Chondrocyte (in vitro differentiated cells): ENCODE data around the gene SLAIN2. TPM values are rescaled to one million over a fixed set of nuclear protein-coding genes. Genes with fewer than 3 reads are reported as not detected.
A peak's percentile ranks its signal among the peaks of the same experiment; 100 is the strongest.

ENCODE experiments used
- DNase-seq: peaks from one replicate; pipeline ENCODE4 v3.0.0; 2021; ENCODE audit warnings: mixed read lengths, low spot score
- H3K27ac Mint-ChIP-seq: one replicate; pipeline ENCODE4 v1.8.0; 2021; ENCODE audit warnings: mild to moderate bottlenecking, moderate library complexity, mixed read lengths; ENCODE audit not compliant: unreplicated experiment
- H3K27me3 Mint-ChIP-seq: 2 replicates; pipeline ENCODE4 v1.8.0; 2021; ENCODE audit warnings: low read depth, mixed read lengths
- H3K36me3 Mint-ChIP-seq: 2 replicates; pipeline ENCODE4 v1.8.0; 2021; ENCODE audit warnings: low read depth, mixed read lengths
- H3K4me1 Mint-ChIP-seq: 2 replicates; pipeline ENCODE4 v1.8.0; 2021; ENCODE audit warnings: low read depth, mild to moderate bottlenecking, mixed read lengths
- H3K4me3 Mint-ChIP-seq: one replicate; pipeline ENCODE4 v1.8.0; 2021; ENCODE audit warnings: mild to moderate bottlenecking, moderate library complexity, mixed read lengths; ENCODE audit not compliant: unreplicated experiment
- H3K9me3 Mint-ChIP-seq: 2 replicates; pipeline ENCODE4 v1.8.0; 2021; ENCODE audit warnings: low read depth, mixed read lengths
- total RNA-seq: library from RNA; stranded (reverse); gene quantifications from 3 replicates; pipeline ENCODE4 v1.2.1, GENCODE V29; 2021
- TF ChIP-seq, protein P1 (sequence below): fragments of 200-600 bp; sonication (generic); IDR thresholded peaks from 2 replicates; pipeline ENCODE4 v1.5.0; 2021; ENCODE audit warnings: antibody characterized with exemption, mild to moderate bottlenecking, moderate library complexity

The SLAIN2 gene
- total RNA-seq, 1 donor from 2014 or later: 84.2 TPM

DNA sequence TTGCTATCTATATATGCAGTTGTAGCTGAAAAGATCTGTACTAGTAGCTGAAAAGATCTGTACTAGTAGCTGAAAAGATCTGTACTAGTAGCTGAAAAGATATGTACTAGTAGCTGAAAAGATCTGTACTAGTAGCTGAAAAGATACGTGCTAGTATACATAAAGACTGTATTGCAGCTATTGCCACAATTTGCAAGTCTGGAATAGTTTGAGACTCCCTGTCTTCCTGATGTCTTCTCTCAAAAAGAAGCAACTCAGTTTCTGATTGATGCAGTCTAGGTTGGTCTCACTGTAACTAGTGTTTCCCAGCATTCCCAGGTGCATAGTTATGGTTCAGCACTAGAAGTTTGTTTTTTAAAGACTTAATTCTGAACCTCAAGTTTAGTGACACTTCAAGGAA is 15.0 kb downstream of the SLAIN2 start:
- Mint-ChIP-seq H3K27ac (peak overlapping the region; percentile 41), H3K4me3 (no peak overlapping the region), H3K27me3 (no peaks in the 10 kb centered on the region), H3K4me1 (peaks cover 47% of the 10 kb centered on the region), H3K9me3 (peaks cover 3% of the 10 kb centered on the region), H3K36me3 (no peaks in the 10 kb centered on the region)
- TF ChIP-seq, protein P1, sequence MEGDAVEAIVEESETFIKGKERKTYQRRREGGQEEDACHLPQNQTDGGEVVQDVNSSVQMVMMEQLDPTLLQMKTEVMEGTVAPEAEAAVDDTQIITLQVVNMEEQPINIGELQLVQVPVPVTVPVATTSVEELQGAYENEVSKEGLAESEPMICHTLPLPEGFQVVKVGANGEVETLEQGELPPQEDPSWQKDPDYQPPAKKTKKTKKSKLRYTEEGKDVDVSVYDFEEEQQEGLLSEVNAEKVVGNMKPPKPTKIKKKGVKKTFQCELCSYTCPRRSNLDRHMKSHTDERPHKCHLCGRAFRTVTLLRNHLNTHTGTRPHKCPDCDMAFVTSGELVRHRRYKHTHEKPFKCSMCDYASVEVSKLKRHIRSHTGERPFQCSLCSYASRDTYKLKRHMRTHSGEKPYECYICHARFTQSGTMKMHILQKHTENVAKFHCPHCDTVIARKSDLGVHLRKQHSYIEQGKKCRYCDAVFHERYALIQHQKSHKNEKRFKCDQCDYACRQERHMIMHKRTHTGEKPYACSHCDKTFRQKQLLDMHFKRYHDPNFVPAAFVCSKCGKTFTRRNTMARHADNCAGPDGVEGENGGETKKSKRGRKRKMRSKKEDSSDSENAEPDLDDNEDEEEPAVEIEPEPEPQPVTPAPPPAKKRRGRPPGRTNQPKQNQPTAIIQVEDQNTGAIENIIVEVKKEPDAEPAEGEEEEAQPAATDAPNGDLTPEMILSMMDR: no peak
- DNase-seq: no peak

DNA sequence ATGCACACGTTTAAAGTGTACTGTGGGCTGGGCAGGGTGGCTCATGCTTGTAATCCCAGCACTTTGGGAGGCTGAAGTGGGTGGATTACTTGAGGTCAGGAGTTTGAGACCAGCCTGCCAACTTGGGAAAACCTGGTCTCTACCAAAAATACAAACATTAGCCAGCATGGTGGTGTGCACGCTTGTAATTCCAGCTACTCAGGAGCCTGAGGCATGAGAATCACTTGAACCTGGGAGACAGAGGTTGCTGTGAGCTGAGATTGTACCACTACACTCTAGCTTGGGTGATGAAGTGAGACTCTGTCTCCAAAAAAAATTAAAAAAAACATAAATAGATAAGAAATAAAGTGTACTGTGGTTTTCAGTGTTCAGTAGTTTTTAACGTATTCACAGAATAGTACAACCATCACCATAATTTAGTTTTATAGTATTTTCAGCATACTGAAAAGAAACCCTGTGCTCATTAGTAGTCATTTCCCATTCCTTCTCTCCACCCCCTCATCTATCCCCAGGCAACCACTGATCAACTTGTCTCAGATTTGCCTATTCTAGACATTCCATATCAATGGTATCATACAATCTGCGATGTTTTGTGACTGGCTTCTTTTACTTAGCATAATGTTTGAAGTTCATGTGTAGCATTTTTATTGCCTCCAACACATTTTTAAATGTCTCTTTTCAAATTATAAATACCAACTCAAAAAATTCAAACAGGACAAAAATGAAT is 19.1 kb downstream of the SLAIN2 start:
- no peaks in the 10 kb centered on the region for H3K36me3 Mint-ChIP-seq
- peak overlapping the region; percentile 0 for H3K4me3 Mint-ChIP-seq
- H3K27me3 Mint-ChIP-seq: no peaks in the 10 kb centered on the region
- no peak for DNase-seq
- TF ChIP-seq, protein P1: no peak
- peak overlapping the region; percentile 76 for H3K27ac Mint-ChIP-seq
- H3K9me3 Mint-ChIP-seq: no peaks in the 10 kb centered on the region
- H3K4me1 Mint-ChIP-seq: peaks cover 36% of the 10 kb centered on the region

DNA sequence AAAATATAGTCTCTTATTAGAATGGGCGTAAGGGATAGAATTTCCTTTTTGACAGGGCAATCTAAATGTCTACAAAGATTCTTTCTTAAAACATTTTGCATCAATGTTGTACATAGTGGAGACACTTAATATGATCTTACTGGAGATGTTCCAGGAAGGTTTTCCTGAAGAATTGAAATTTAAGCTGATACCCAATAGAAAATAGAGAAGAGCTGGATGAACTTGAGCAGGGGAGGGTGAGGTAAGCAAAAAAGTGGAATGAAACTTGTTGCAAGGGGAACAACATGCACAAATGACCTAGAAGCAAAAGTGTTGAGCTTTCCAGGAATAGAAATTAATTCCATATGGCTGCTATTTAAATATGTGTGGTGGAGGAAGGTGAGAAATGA is 19.7 kb downstream of the SLAIN2 start:
- Mint-ChIP-seq H3K27ac (peak overlapping the region; percentile 76), H3K27me3 (no peaks in the 10 kb centered on the region), H3K9me3 (no peaks in the 10 kb centered on the region), H3K4me3 (peak overlapping the region; percentile 0), H3K36me3 (no peaks in the 10 kb centered on the region), H3K4me1 (peaks cover 39% of the 10 kb centered on the region)
- DNase-seq: no peak
- TF ChIP-seq, protein P1: no peak

DNA sequence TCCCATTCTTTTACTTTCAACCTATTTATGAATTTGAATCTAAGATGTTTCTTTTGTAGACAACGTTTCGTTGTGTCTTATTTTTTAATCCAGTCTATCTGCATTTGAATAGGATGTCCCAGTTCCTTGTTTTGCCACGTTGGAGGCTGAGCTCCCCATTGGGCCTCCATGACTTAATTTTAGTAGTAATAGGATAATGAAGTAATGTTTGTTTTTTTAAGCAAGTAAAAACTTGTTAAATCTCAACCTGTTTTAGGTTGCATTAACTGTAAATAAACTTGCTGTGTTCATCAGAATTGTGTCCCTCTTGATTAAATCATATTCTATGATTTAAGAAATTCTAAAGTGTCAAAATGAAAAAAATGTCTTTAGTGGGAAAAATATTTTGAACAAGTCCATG is 25.3 kb downstream of the SLAIN2 start:
- H3K36me3 Mint-ChIP-seq: no peaks in the 10 kb centered on the region
- no peak for DNase-seq

DNA sequence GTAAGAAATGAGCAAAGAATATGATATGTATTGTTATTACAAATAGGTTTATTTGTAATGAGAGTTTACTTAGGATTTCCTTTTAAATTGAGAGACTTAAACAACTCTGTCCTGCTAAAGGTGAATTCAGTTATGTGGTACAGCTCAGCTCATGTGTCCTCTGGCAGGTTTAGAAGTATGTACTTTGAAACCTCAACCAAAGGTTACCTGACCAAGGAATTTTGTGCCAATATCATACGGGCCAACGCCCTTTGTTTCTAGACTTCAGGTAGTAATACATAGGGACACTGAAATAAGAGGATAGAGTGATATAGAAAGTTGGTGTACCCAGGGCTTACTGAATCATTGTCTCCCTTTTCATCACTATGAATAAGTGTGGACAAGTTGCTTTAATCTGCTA is 25.7 kb downstream of the SLAIN2 start:
- Mint-ChIP-seq H3K27me3 (no peaks in the 10 kb centered on the region), H3K27ac (no peak overlapping the region), H3K9me3 (no peaks in the 10 kb centered on the region), H3K4me3 (no peak overlapping the region), H3K4me1 (peaks cover 41% of the 10 kb centered on the region), H3K36me3 (no peaks in the 10 kb centered on the region)
- DNase-seq: no peak
- TF ChIP-seq, protein P1: no peak

More for the DNA sequence above, 25.3 kb downstream of the SLAIN2 start:
- TF ChIP-seq, protein P1: no peak
- no peak overlapping the region for H3K4me3 Mint-ChIP-seq
- H3K27me3 Mint-ChIP-seq: no peaks in the 10 kb centered on the region
- H3K27ac Mint-ChIP-seq: no peak overlapping the region
- peaks cover 45% of the 10 kb centered on the region for H3K4me1 Mint-ChIP-seq
- no peaks in the 10 kb centered on the region for H3K9me3 Mint-ChIP-seq
